Renal cortex interstitium (tissue), 11 donors: ENCODE results near the gene GGA3. TPM values are rescaled to one million over a fixed set of nuclear protein-coding genes. Genes with fewer than 3 reads are reported as not detected.
A peak's percentile ranks its signal among the peaks of the same experiment; 100 is the strongest.
"Not testable (repeated sequence)": the region's sequence is repeated elsewhere in the genome, so short reads cannot be mapped to it uniquely, and the experiment has no call there.

Experiments used
- DNase-seq, 11 donors: peaks; one replicate each; pipeline ENCODE4 v3.0.0-alpha.2; 2013; ENCODE audit warnings: low read depth in 9 of 11, low spot score in 4 of 11; ENCODE audit errors: extremely low read depth in 1 of 11
- polyA plus RNA-seq, 3 donors: library from polyadenylated mRNA; unstranded; fragments of 120-200 nt; gene quantifications; one replicate each; pipeline ENCODE4 v1.2.1, GENCODE V29; 2013; ENCODE audit not compliant: insufficient read length in 3 of 3

The GGA3 gene
- polyA plus RNA-seq, 3 donors: 44.3 to 46.9 (median 44.3) TPM

- no peak for DNase-seq
Measured at GRCh38 chr17:75232786-75233185, 28.6 kb downstream of the GGA3 start.

- no peak for DNase-seq
Measured at GRCh38 chr17:75231741-75232464, 29.5 kb downstream of the GGA3 start.

GRCh38 chr17:75231071-75231470 is 30.3 kb downstream of the GGA3 start:
- no peak for DNase-seq

GRCh38 chr17:75228847-75229246 is 32.6 kb downstream of the GGA3 start:
- DNase-seq: no peak

- no peak for DNase-seq
Measured at GRCh38 chr17:75228305-75228704, 33.1 kb downstream of the GGA3 start.

- no peak for DNase-seq
Measured at GRCh38 chr17:75227729-75228128, 33.7 kb downstream of the GGA3 start.

- no peak for DNase-seq
Measured at GRCh38 chr17:75225016-75225415, 36.4 kb downstream of the GGA3 start.

GRCh38 chr17:75219815-75220214 is 41.6 kb downstream of the GGA3 start:
- no peak for DNase-seq

- DNase-seq: no peak
Measured at GRCh38 chr17:75218131-75218530, 43.3 kb downstream of the GGA3 start.

- no peak for DNase-seq
Measured at GRCh38 chr17:75209061-75209460, 52.3 kb downstream of the GGA3 start.

- DNase-seq: no peak
Measured at GRCh38 chr17:75208161-75208560, 53.2 kb downstream of the GGA3 start.

- DNase-seq: no peak
Measured at GRCh38 chr17:75207760-75208159, 53.6 kb downstream of the GGA3 start.

- DNase-seq: not testable (repeated sequence)
Measured at GRCh38 chr17:75207050-75207407, 54.4 kb downstream of the GGA3 start.

- no peak for DNase-seq
Measured at GRCh38 chr17:75205793-75206163, 55.6 kb downstream of the GGA3 start.

- DNase-seq: peak; percentile 74 to 92 (median 89)
Measured at GRCh38 chr17:75205037-75205792, 56.2 kb downstream of the GGA3 start, which contains the start of gene NUP85. Gene NUP85 (plus strand): TSS chr17:75205679. CDS start chr17:75205762, 83 bp downstream.

- no peak for DNase-seq
Measured at GRCh38 chr17:75199886-75200618, 61.4 kb downstream of the GGA3 start.

GRCh38 chr17:75194879-75195278 is 66.5 kb downstream of the GGA3 start:
- DNase-seq: no peak

- no peak for DNase-seq
Measured at GRCh38 chr17:75191584-75191983, 69.8 kb downstream of the GGA3 start.

- DNase-seq: no peak
Measured at GRCh38 chr17:75188614-75189013, 72.8 kb downstream of the GGA3 start.
